GM19043 (cell line): ENCODE data around the gene TEX11.
"Not testable (repeated sequence)": the region's sequence is repeated elsewhere in the genome, so short reads cannot be mapped to it uniquely, and the experiment has no call there.

Experiments
- ATAC-seq: cut with Tn5 transposase; IDR thresholded peaks from one replicate; pipeline ENCODE4 v1.9.1; 2021; ENCODE audit warnings: low read depth; ENCODE audit not compliant: unreplicated experiment

Gene TEX11

GRCh38 chrX:70618467-70618866 is 290.0 kb downstream of the TEX11 start:
- ATAC-seq = no peak

GRCh38 chrX:70613295-70613694 is 295.2 kb downstream of the TEX11 start:
- no peak for ATAC-seq

DNA sequence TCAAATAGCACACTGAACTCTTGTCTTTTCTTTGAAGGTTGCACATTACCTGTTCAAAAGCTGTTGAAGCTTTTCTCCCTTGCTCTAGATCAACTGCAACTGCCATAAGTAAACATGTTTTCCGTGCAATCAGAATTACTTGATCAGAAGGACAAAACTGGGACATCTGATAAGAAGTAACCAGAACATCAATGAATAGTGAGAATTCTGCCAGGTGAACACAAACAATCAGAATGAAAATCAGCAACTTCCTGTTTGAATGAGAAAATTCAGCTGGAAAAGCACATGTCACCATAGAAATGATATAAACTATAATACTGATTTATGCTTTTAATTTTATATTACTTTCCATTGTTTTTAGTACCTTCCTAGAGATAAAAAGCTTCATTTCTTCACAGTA is 303.2 kb downstream of the TEX11 start:
- ATAC-seq = no peak

DNA sequence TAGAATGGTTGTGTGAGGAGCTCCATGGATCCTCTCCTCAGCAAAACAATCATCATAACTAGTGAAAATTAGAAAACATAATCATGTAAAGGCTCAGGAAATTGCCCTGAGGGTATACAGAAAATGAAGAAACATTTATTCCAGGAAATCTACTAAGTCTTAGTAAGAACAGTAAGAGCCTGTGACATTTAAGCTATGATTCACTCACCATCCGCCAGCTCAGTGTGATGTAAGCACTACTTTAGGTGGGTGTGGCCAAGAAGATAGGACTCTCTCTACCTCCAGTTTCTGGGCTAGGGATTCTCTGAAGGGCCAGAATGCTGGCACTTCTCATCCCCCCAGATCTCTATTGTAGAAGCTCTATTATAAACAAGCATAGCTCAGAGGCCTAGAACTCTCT is 316.4 kb downstream of the TEX11 start:
- no peak for ATAC-seq

- not testable (repeated sequence) for ATAC-seq
These were observed 321.4 kb downstream of the TEX11 start for GRCh38 chrX:70587158-70587557.

DNA sequence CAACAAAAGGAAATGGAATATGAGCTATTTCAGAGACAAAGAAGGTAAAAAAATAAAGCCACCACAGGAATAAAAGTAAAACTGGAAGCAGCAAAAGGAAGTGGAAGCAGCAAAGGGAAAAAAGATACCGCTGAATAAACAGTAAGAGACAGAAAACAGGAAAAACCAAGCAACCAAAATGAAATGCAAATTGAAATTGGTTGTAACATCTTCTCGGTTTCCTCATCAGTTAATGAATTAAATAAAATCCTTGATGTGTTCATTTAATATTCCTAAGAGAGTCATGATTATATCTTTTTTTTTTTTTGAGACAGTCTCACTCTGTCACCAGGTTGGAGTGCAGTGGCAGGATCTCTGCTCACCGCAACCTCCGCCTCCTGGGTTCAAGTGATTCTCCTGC is 331.1 kb downstream of the TEX11 start:
- no peak for ATAC-seq

DNA sequence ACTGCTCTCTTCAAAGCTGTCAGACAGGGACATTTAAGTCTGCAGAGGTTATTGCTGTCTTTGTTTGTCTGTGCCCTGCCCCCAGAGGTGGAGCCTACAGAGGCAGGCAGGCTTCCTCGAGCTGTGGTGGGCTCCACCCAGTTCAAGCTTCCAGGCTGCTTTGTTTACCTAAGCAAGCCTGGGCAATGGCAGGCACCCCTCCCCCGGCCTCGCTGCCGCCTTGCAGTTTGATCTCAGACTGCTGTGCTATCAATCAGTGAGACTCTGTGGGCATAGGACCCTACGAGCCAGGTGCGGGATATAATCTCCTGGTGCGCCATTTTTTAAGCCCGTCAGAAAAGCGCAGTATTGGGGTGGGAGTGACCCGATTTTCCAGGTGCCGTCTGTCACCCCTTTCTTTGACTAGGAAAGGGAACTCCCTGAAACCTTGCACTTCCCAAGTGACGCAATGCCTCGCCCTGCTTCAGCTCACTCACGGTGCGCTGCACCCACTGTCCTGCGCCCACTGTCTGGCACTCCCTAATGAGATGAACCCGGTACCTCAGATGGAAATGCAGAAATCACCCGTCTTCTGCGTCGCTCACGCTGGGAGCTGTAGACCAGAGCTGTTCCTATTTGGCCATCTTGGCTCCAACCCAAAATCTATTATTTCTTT is 338.5 kb downstream of the TEX11 start:
- not testable (repeated sequence) for ATAC-seq

- ATAC-seq = no peak
These were observed 353.6 kb downstream of the TEX11 start for GRCh38 chrX:70554948-70555347.

DNA sequence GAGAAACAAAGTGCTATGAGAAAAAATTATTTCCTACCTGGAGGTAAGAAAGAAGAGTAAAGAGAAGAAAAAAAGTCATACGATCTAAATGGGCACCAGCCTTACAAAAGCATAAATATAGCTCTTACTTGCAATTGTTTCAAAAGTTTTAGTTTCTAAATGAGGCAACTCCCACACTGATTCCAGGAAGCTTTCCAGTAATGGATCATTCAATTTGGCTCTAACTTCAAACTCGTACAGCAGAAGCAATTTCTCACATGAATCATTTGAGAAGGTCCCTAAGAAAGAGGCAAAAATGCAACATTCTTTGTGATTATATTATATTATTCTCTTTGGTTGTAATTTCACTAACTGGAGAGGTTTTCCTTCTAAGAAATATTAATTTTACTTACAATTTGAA is 354.0 kb downstream of the TEX11 start:
- ATAC-seq = no peak

DNA sequence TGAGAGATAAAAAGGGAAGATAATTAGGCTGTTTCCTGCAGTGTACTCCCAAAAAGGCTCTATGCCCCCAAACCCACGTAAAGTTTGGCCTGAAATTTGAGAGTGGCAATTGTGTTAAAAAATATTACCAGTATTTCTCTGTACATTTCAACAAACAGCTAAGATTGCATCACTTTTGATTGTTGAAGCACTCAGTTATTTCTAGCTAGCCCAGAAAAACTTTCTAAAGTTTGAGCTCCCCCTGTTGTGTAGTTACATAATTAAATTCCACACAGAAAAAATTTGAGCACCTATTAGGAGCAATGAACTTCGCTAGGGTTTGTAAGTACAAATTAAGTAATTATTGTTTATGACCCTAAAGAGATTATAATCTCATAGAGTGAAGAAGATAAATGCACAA is 354.4 kb downstream of the TEX11 start:
- ATAC-seq = no peak

DNA sequence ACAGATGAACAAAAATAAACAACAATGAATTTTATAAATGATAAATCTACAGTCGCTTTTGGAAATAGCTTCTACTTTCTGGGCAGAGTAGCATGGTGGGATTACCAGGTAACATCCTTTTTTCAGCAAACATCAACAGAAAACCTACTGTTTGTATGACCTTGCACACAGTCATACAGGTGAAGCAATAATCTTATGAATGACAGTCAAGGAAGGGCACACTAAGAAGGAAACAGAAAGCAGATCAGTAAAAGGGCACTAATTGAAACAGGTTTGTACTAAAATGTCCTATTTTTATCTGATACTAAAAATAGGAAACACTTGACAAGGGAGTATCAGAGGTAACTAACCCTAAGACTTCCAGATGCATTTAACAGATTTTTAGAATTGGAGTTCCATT is 355.0 kb downstream of the TEX11 start:
- no peak for ATAC-seq

GRCh38 chrX:70552130-70552704 is 356.3 kb downstream of the TEX11 start:
- ATAC-seq = no peak

GRCh38 chrX:70549429-70549828 is 359.1 kb downstream of the TEX11 start:
- no peak for ATAC-seq

DNA sequence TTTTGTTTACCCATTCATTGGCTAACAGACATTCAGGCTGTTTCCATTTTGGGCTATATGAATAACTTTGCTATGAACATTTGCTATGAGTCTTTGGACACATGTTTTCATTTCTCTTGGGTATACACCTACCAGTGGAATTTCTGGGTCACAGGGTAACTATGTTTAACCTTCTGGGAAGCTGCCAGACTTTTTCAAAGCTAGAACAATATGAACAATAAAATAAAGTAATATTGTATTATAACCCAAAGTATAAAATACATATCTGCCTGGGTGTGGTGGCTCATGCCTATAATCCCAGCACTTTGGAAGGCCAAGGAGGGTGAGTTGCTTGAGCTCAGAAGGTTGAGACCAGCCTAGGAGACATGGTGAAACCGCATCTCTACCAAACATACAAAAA is 373.3 kb downstream of the TEX11 start:
- no peak for ATAC-seq

GRCh38 chrX:70527610-70528345 is 380.7 kb downstream of the TEX11 start:
- ATAC-seq = no peak

DNA sequence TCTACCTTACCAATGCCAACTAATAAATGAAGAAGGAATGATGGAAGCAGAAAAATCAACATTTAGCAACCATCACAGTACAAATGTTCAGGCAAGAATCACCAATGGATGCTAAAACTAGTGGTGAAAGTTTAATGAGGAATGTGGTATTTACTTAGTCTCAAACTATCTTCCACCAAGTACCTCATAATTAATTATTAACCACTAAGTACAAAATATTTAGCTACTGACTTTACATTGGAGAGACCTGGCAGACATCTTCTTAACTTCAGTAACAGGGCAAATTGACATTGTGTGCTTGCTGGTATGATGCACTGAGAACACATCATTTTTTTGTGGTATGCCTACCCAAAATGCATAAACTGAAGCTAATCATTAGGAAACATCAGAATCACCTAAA is 381.5 kb downstream of the TEX11 start:
- ATAC-seq = no peak

DNA sequence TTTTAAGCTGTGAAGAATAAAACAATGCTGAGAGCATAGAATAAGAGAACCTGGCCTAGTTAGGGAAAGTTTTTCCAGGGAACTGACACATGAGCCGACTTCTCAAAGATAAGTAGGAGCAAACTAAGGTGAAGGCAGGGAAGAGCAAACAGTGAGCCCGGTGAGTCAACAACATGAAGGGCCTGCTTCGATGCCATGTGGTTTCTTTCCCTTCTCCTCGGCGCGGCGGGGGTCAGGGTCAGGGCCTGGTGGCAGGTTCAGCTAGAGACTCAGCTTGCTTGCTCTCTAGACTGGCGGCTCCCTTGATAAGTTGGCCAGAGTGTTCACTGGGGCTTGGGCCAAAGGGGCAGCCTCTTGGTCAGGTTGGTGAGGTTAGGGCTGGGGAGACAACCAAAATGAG is 382.8 kb downstream of the TEX11 start:
- ATAC-seq = no peak

GRCh38 chrX:70515692-70516091 is 392.8 kb downstream of the TEX11 start:
- ATAC-seq = not testable (repeated sequence)

GRCh38 chrX:70515270-70515669 is 393.2 kb downstream of the TEX11 start:
- not testable (repeated sequence) for ATAC-seq

- ATAC-seq = no peak
These were observed 399.4 kb downstream of the TEX11 start for GRCh38 chrX:70509078-70509477.

GRCh38 chrX:70508296-70508911 is 400.1 kb downstream of the TEX11 start:
- peak; percentile 68 for ATAC-seq

GRCh38 chrX:70505451-70505841 is 403.1 kb downstream of the TEX11 start:
- no peak for ATAC-seq
